ENCODE results near the gene GGT7. TPM values are rescaled to one million over a fixed set of nuclear protein-coding genes. Genes with fewer than 3 reads are reported as not detected.

Gene GGT7
- total and polyA plus RNA-seq, 9 of the 15 experiments (the other 6 are each of a cell fraction or from before 2014, with no cell fraction given) = 0.04 to 18.3 (median 5.9) TPM

- TF ChIP-seq XRCC4 (IDR thresholded peaks at IDR 0.05; ENCODE audit: extremely low read depth, insufficient read depth, insufficient read length) (no peak), SLC30A9 (CRISPR knock-in tag; IDR thresholded peaks at IDR 0.05) (no peak), TEAD4 (IDR thresholded peaks at IDR 0.05; ENCODE audit: low read length) (no peak; the same call in 1 of the 2 replicates), TEAD4 (CRISPR knock-in tag; IDR thresholded peaks at IDR 0.05; ENCODE audit: borderline replicate concordance) (no peak), MIER1 (IDR thresholded peaks at IDR 0.05; ENCODE audit: low read depth) (no peak), ERF (CRISPR knock-in tag; IDR thresholded peaks at IDR 0.05) (no peak), ZNF23 (CRISPR knock-in tag; IDR thresholded peaks at IDR 0.05) (no peak), ILK (tag; IDR thresholded peaks at IDR 0.05; ENCODE audit: borderline replicate concordance, low read depth) (no peak), SAFB (IDR thresholded peaks at IDR 0.05; ENCODE audit: borderline replicate concordance, low read depth, low read length) (no peak), PML (IDR thresholded peaks at IDR 0.05; ENCODE audit: low read length) (no peak; the same call in 1 of the 2 replicates), ZNF274 (IDR thresholded peaks at IDR 0.05; ENCODE audit: borderline replicate concordance, low read depth, low read length) (no peak), ELF2 (CRISPR knock-in tag; IDR thresholded peaks at IDR 0.05) (0 out of 2 replicates have a peak, but pooled peaks have one; percentile 52), CREBBP (IDR thresholded peaks at IDR 0.05; ENCODE audit: low read depth, low read length) (no peak), ZNF764 (CRISPR knock-in tag; IDR thresholded peaks at IDR 0.05; ENCODE audit: low read depth) (no peak), KDM5B (IDR thresholded peaks at IDR 0.05; ENCODE audit: insufficient replicate concordance, low read depth, low read length) (peak; percentile 73), FOSL1 (tag; conservative IDR thresholded peaks at IDR 0.05) (no peak), PURB (CRISPR knock-in tag; IDR thresholded peaks at IDR 0.05; ENCODE audit: low read depth) (no peak), FIP1L1 (IDR thresholded peaks at IDR 0.05; ENCODE audit: low read depth, low read length, poor library complexity, severe bottlenecking) (peak; percentile 68), ZNF57 (CRISPR knock-in tag; IDR thresholded peaks at IDR 0.05) (no peak), DPF2 (IDR thresholded peaks at IDR 0.05) (peak; percentile 47), HNRNPLL (IDR thresholded peaks at IDR 0.05; ENCODE audit: low read depth, low read length, poor library complexity, severe bottlenecking) (no peak), SETDB1 (IDR thresholded peaks at IDR 0.05; ENCODE audit: low read length) (no peak), SMAD4 (CRISPR knock-in tag; conservative IDR thresholded peaks at IDR 0.05) (peak; percentile 85), ZNF436 (CRISPR knock-in tag; IDR thresholded peaks at IDR 0.05) (no peak), ZFX (CRISPR knock-in tag; IDR thresholded peaks at IDR 0.05) (peak; percentile 65), ZNF121 (CRISPR knock-in tag; conservative IDR thresholded peaks at IDR 0.05) (no peak), ZNF134 (CRISPR knock-in tag; conservative IDR thresholded peaks at IDR 0.05) (no peak)
- TF ChIP-seq, protein P1, sequence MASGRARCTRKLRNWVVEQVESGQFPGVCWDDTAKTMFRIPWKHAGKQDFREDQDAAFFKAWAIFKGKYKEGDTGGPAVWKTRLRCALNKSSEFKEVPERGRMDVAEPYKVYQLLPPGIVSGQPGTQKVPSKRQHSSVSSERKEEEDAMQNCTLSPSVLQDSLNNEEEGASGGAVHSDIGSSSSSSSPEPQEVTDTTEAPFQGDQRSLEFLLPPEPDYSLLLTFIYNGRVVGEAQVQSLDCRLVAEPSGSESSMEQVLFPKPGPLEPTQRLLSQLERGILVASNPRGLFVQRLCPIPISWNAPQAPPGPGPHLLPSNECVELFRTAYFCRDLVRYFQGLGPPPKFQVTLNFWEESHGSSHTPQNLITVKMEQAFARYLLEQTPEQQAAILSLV (tag; IDR thresholded peaks at IDR 0.05) = no peak
- TF ChIP-seq, protein P2, sequence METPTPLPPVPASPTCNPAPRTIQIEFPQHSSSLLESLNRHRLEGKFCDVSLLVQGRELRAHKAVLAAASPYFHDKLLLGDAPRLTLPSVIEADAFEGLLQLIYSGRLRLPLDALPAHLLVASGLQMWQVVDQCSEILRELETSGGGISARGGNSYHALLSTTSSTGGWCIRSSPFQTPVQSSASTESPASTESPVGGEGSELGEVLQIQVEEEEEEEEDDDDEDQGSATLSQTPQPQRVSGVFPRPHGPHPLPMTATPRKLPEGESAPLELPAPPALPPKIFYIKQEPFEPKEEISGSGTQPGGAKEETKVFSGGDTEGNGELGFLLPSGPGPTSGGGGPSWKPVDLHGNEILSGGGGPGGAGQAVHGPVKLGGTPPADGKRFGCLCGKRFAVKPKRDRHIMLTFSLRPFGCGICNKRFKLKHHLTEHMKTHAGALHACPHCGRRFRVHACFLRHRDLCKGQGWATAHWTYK (CRISPR knock-in tag; IDR thresholded peaks at IDR 0.05) = 0 out of 2 replicates have a peak, but pooled peaks have one; percentile 45
Observed at GRCh38 chr20:34872622-34873224, at the start of gene GGT7 (continued).
